ENCODE data around the gene USH1C. TPM values are rescaled to one million over a fixed set of nuclear protein-coding genes. Genes with fewer than 3 reads are reported as not detected.

USH1C gene
- total RNA-seq, 1 experiment from 2014 or later = 101 TPM

DNA sequence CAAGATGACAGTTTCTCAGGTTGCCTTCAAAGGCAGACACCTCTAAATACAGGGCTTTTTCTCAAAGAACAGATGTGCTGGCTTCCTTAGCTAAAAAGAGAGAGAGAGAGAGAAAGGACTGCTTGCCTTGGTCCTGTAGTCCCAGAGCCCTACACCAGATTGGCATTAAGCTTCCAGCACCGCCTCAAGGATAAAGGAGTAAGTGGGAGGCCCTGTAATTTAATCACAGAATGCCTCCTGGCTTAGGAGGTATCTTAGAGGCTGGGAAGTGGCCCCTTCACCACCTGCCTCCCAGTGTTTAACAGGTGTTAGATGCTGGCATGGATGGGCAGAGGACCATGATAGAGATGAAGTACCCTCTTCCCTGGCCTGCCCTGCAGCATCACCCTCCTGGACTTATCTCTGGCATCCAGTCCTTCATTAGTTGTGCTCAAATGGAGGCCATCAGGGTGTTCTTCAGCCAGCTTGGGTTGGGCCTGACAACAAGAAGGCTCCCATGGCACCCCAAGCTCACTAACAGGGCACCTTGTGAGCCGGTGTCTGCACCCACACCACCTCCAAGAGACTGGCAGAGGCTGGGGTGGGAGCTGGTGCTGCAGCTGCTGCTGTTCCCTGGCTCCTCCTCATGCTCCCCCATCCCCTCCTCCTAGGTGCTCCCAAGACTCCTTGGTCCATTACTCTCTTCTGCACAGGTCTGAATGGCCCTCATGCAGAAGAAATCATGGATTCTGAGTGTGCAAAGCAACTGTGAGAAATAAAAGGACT is 100.1 kb downstream of the USH1C start:
- no peaks in the 10 kb centered on the region for H3K4me1 ChIP-seq
- Mint-ChIP-seq H3K27ac (ENCODE audit: unreplicated experiment) (no peak overlapping the region), H3K9me3 (ENCODE audit: unreplicated experiment) (no peaks in the 10 kb centered on the region), H3K36me3 (ENCODE audit: insufficient read depth, unreplicated experiment) (no peaks in the 10 kb centered on the region), H3K27me3 (ENCODE audit: insufficient read depth, unreplicated experiment) (peaks cover 15% of the 10 kb centered on the region), H3K4me1 (ENCODE audit: low read depth, unreplicated experiment) (peaks cover 9% of the 10 kb centered on the region), H3K4me3 (ENCODE audit: unreplicated experiment) (no peak overlapping the region)
- DNase-seq = no peak
- H3K27me3 ChIP-seq (replicated peaks; ENCODE audit: control insufficient read depth, insufficient read depth, low read length) = no peaks in the 10 kb centered on the region; the same call in 1 of the 2 replicates
- TF ChIP-seq, protein P1, sequence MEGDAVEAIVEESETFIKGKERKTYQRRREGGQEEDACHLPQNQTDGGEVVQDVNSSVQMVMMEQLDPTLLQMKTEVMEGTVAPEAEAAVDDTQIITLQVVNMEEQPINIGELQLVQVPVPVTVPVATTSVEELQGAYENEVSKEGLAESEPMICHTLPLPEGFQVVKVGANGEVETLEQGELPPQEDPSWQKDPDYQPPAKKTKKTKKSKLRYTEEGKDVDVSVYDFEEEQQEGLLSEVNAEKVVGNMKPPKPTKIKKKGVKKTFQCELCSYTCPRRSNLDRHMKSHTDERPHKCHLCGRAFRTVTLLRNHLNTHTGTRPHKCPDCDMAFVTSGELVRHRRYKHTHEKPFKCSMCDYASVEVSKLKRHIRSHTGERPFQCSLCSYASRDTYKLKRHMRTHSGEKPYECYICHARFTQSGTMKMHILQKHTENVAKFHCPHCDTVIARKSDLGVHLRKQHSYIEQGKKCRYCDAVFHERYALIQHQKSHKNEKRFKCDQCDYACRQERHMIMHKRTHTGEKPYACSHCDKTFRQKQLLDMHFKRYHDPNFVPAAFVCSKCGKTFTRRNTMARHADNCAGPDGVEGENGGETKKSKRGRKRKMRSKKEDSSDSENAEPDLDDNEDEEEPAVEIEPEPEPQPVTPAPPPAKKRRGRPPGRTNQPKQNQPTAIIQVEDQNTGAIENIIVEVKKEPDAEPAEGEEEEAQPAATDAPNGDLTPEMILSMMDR (IDR thresholded peaks at IDR 0.05; ENCODE audit: insufficient read depth in 1 of 2, low read depth in 1 of 2, low read length in 1 of 2, severe bottlenecking in 1 of 2, unreplicated experiment in 1 of 2) = no peak
- H3K4me3 ChIP-seq (ENCODE audit: low read depth, low read length) = no peak overlapping the region
- ChIA-PET CTCF (no interaction called here), POLR2A (no interaction called here)
- no peaks in the 10 kb centered on the region for H3K36me3 ChIP-seq (ENCODE audit: control insufficient read depth, insufficient read depth, low read length)
- no TSS peak for BruUV-seq (replicated peaks)
- intact Hi-C loops (cut with micrococcal nuclease; ENCODE audit: unreplicated experiment) = no loop called here
- no peaks in the 10 kb centered on the region for H3K9me3 ChIP-seq

Other genes with a start within 250 kb of the USH1C start
- gene NCR3LG1, start 192.6 kb downstream of the USH1C start, total RNA-seq (2022) = 14.6 and 14.8 TPM in 2 replicates
- gene KCNJ11, start 155.8 kb downstream of the USH1C start, total RNA-seq (2022) = 2.3 and 3.4 TPM in 2 replicates
- 0.09 TPM in 1 of 2 replicates, not detected in the other for gene ABCC8, start 67.6 kb downstream of the USH1C start, total RNA-seq (2022)
- 0.95 and 2.5 TPM in 2 replicates for gene OTOG, start 2.8 kb upstream of the USH1C start, total RNA-seq (2022)
- gene MYOD1, start 175.2 kb upstream of the USH1C start, total RNA-seq (2022) = not detected in 2 replicates
- 0.07 TPM in 2 replicates for gene KCNC1, start 190.4 kb upstream of the USH1C start, total RNA-seq (2022)

Measured in Caco-2 (cell line).